ENCODE measurements around the gene IL1RAPL2. TPM values are rescaled to one million over a fixed set of nuclear protein-coding genes. Genes with fewer than 3 reads are reported as not detected.
A peak's percentile ranks its signal among the peaks of the same experiment; 100 is the strongest.

IL1RAPL2 gene
- total RNA-seq, 1 donor from 2014 or later = not detected

DNA sequence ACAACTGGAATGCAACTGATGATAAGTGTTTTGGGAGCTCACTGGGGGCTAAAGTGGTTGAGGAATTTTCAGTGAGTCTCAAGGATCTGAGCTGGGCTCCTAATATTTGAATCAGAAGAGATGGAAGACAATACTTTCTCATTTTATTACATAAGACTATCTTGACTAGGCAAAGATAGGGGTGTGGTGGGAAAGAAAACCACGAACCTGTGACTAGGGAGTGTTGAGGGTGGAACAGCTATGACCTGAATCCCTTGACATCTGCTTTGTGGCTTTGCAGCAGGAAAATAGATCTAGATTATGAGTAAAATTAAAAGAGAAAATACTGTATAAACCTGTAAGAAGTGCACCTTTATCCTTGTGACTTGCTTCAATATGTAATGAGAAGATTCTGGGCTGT, 949.6 kb downstream of the IL1RAPL2 start:
- Histone ChIP-seq H3K27ac (replicated peaks) (no peak overlapping the region), H3K9me3 (replicated peaks) (no peaks in the 10 kb centered on the region), H3K4me3 (no peak overlapping the region), H3K36me3 (no peaks in the 10 kb centered on the region), H3K4me1 (no peaks in the 10 kb centered on the region), H3K27me3 (ENCODE audit: low read depth) (no peaks in the 10 kb centered on the region)
- TF ChIP-seq, protein P1, sequence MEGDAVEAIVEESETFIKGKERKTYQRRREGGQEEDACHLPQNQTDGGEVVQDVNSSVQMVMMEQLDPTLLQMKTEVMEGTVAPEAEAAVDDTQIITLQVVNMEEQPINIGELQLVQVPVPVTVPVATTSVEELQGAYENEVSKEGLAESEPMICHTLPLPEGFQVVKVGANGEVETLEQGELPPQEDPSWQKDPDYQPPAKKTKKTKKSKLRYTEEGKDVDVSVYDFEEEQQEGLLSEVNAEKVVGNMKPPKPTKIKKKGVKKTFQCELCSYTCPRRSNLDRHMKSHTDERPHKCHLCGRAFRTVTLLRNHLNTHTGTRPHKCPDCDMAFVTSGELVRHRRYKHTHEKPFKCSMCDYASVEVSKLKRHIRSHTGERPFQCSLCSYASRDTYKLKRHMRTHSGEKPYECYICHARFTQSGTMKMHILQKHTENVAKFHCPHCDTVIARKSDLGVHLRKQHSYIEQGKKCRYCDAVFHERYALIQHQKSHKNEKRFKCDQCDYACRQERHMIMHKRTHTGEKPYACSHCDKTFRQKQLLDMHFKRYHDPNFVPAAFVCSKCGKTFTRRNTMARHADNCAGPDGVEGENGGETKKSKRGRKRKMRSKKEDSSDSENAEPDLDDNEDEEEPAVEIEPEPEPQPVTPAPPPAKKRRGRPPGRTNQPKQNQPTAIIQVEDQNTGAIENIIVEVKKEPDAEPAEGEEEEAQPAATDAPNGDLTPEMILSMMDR (IDR thresholded peaks at IDR 0.05; ENCODE audit: borderline replicate concordance) = no peak
- no peak for DNase-seq
- intact Hi-C loops (cut with micrococcal nuclease) = no loop called here

DNA sequence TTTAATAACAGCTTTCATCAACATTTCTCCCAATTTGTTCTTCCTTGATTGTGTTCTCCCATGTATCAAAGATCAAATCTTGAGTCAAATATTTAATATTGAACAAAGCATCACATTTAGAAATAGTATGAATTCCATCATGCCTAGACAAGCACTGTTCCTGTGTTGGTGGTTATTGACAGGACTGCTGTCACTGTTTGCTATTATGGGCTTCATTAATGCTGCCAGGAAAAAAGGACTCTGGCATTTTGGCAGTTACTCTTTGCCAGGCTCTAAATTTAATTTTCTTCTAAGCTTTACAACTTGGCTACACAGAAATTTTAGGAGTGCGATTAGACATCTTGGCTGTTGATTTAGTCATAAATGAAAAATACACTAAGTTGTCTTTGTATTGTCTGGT, 960.4 kb downstream of the IL1RAPL2 start:
- intact Hi-C loops (cut with micrococcal nuclease) = no loop called here
- DNase-seq = no peak
- TF ChIP-seq, protein P1 (IDR thresholded peaks at IDR 0.05; ENCODE audit: borderline replicate concordance) = no peak
- Histone ChIP-seq H3K27me3 (ENCODE audit: low read depth) (no peaks in the 10 kb centered on the region), H3K4me3 (no peak overlapping the region), H3K9me3 (replicated peaks) (peaks cover 2% of the 10 kb centered on the region), H3K27ac (replicated peaks) (peak overlapping the region; percentile 56), H3K36me3 (no peaks in the 10 kb centered on the region), H3K4me1 (no peaks in the 10 kb centered on the region)

DNA sequence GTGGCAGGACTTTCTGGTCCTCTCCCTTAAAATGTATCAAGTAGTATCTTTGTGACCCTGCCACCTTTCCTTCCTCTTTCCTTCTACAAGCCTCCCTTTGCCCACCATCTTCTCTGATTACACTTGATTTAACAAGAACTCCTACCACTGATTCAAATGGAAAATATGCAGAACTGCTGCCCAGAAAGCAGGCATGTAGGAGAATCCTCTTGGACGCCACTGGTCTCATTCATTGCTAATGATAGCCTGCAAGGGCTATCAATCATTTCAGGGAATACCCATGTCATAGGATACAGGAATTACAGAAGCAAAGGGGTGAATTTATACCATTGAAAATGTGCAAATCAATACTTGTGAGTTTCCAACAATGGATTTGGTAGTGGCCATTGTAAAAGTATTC, 961.8 kb downstream of the IL1RAPL2 start:
- intact Hi-C loops (cut with micrococcal nuclease) = no loop called here
- DNase-seq = no peak
- Histone ChIP-seq H3K9me3 (replicated peaks) (peaks cover 10% of the 10 kb centered on the region), H3K27me3 (ENCODE audit: low read depth) (no peaks in the 10 kb centered on the region), H3K27ac (replicated peaks) (no peak overlapping the region), H3K4me1 (no peaks in the 10 kb centered on the region), H3K4me3 (no peak overlapping the region), H3K36me3 (no peaks in the 10 kb centered on the region)
- TF ChIP-seq, protein P1 (IDR thresholded peaks at IDR 0.05; ENCODE audit: borderline replicate concordance) = no peak

DNA sequence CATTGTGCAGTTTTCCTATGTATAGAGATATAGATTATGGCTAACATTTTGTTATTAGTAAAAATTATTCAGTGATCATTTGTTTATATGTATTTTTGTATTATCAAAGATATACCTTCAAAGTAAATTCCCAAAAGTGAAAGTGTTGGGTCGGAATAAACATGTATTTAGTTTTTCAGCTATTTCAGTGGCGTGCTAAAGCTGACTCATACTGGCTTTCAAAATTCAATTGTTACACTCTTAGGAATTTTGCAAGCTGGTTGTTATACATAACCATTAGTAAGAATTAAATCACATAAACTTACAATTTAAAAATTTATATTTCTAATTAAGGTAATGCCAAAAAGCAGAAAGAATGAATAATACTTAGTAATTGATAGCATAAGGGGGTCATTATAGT, 968.0 kb downstream of the IL1RAPL2 start:
- Histone ChIP-seq H3K36me3 (no peaks in the 10 kb centered on the region), H3K27me3 (ENCODE audit: low read depth) (no peaks in the 10 kb centered on the region), H3K9me3 (replicated peaks) (peaks cover 10% of the 10 kb centered on the region), H3K4me1 (no peaks in the 10 kb centered on the region), H3K4me3 (no peak overlapping the region), H3K27ac (replicated peaks) (no peak overlapping the region)
- intact Hi-C loops (cut with micrococcal nuclease) = no loop called here
- no peak for DNase-seq
- TF ChIP-seq, protein P1 (IDR thresholded peaks at IDR 0.05; ENCODE audit: borderline replicate concordance) = no peak

DNA sequence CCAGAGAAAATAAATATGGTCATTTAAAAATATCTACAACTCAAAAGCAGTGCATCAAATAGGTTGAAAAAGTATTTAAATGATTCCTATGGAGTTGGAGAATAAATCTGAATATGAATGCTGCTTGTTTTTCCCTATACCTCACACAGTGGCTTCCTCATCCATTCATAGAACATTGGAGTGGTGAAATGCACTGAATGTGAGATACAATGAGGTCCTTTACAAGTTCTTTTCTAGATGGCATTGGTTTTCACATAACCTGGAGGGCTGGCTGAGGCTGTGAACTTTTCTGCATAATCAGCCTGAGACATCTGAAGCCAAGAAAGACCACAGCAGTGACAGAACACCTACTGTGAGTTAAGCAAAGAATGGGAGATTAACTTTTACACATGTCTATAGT, 977.3 kb downstream of the IL1RAPL2 start:
- intact Hi-C loops (cut with micrococcal nuclease) = no loop called here
- DNase-seq = no peak
- Histone ChIP-seq H3K36me3 (no peaks in the 10 kb centered on the region), H3K4me1 (no peaks in the 10 kb centered on the region), H3K9me3 (replicated peaks) (no peaks in the 10 kb centered on the region), H3K27ac (replicated peaks) (no peak overlapping the region), H3K27me3 (ENCODE audit: low read depth) (no peaks in the 10 kb centered on the region), H3K4me3 (no peak overlapping the region)
- TF ChIP-seq, protein P1 (IDR thresholded peaks at IDR 0.05; ENCODE audit: borderline replicate concordance) = no peak

Data from left ventricle myocardium inferior (tissue), 1 donor.